Panc1 (cell line): Measurements from ENCODE around the gene LRRC27. TPM values are rescaled to one million over a fixed set of nuclear protein-coding genes. Genes with fewer than 3 reads are reported as not detected.

Experiments
- ATAC-seq: fragments of 200-7000 bp; cut with Tn5 transposase; 2 replicates; pipeline ENCODE4 v1.9.1; 2020; ENCODE audit warnings: mild to moderate bottlenecking, moderate library complexity
- BruUV-seq: library from RNA; stranded (reverse); fragments of 400-500 nt; replicated peaks from 2 replicates; lab custom pipeline; 2021; lab: Mats Ljungman, UMichigan
- CTCF ChIA-PET: fragments of 300-600 bp; sonication (Branson Sonifier 250); formaldehyde crosslinking; loops from one replicate; lab custom pipeline; 2022; ENCODE audit warnings: antibody characterized with exemption; lab: Charles Lee
- POLR2A ChIA-PET: fragments of 300-600 bp; sonication (Branson Sonifier 250); formaldehyde crosslinking; loops from one replicate; lab custom pipeline; 2022; ENCODE audit warnings: antibody characterized with exemption; lab: Charles Lee
- DNase-seq: peaks from one replicate; pipeline ENCODE4 v3.0.0-alpha.2; 2010; ENCODE audit warnings: low read depth, low spot score
- H3K27ac ChIP-seq: 2 replicates; pipeline ENCODE4 v1.5.1; 2011; ENCODE audit warnings: mild to moderate bottlenecking, low read length, inconsistent platforms
- H3K27me3 ChIP-seq: fragments of 200-500 bp; sonication (Bioruptor generic); 2 replicates; pipeline ENCODE4 v1.6.0; 2014; ENCODE audit warnings: low read length, inconsistent platforms; ENCODE audit not compliant: control insufficient read depth, insufficient read depth
- H3K36me3 ChIP-seq: fragments of 200-500 bp; sonication (Bioruptor generic); 2 replicates; pipeline ENCODE4 v1.5.1; 2014; ENCODE audit warnings: inconsistent platforms, mild to moderate bottlenecking, low read length, moderate library complexity; ENCODE audit not compliant: control insufficient read depth, insufficient read depth
- H3K4me1 ChIP-seq: 2 replicates; pipeline ENCODE4 v1.5.1; 2011; ENCODE audit warnings: inconsistent platforms, mild to moderate bottlenecking, low read length, moderate library complexity; ENCODE audit not compliant: control insufficient read depth, insufficient read depth
- H3K4me3 ChIP-seq, 2 experiments: 2 replicates each; pipeline ENCODE4 v1.5.1; 2011 to 2012; ENCODE audit warnings: low read depth in 2 of 2, low read length in 2 of 2, mild to moderate bottlenecking in 2 of 2, inconsistent platforms in 1 of 2, moderate library complexity in 1 of 2
- H3K9me3 ChIP-seq: fragments of 200-500 bp; sonication (Bioruptor generic); 2 replicates; pipeline ENCODE4 v1.5.1; 2014; ENCODE audit warnings: low read depth, mild to moderate bottlenecking, inconsistent platforms, low read length, moderate library complexity; ENCODE audit not compliant: control insufficient read depth, insufficient read depth
- CTCF ChIP-seq: fragments of 450-650 bp; IDR thresholded peaks from 2 replicates; pipeline ENCODE4 v1.5.1; 2017; ENCODE audit warnings: mild to moderate bottlenecking
- POLR2AphosphoS5 ChIP-seq: IDR thresholded peaks from 2 replicates; pipeline ENCODE4 v1.6.1; 2012; ENCODE audit warnings: mild to moderate bottlenecking, low read depth, low read length, moderate library complexity
- REST ChIP-seq, 2 experiments: IDR thresholded peaks; 2 replicates each; pipeline ENCODE4 v1.6.1; 2011 to 2012; ENCODE audit warnings: low read depth in 2 of 2, control low read depth in 1 of 2, low read length in 1 of 2, mild to moderate bottlenecking in 1 of 2, moderate library complexity in 1 of 2; ENCODE audit not compliant: insufficient read depth in 1 of 2
- SIN3A ChIP-seq: IDR thresholded peaks from 2 replicates; pipeline ENCODE4 v1.6.1; 2012; ENCODE audit warnings: low read depth, mild to moderate bottlenecking, low read length, moderate library complexity, borderline replicate concordance; ENCODE audit not compliant: insufficient read depth
- TCF7L2 ChIP-seq: IDR thresholded peaks from 2 replicates; pipeline ENCODE4 v1.6.1; 2011; ENCODE audit warnings: mild to moderate bottlenecking, low read depth, low read length, inconsistent platforms
- in situ Hi-C: cut with HindIII; loops from 2 replicates; pipeline ENCODE4 v1.10.0; 2016; ENCODE audit warnings: low sequenced_read_pairs, low pct_unique_long_range_greater_than_20kb
- intact Hi-C: fragments of 100-400 bp; cut with micrococcal nuclease; formaldehyde crosslinking; loops from one replicate; pipeline ENCODE4 v1.10.0; 2022; ENCODE audit not compliant: unreplicated experiment
- total RNA-seq: library from RNA; stranded (reverse); gene quantifications from one replicate; pipeline ENCODE4 v1.2.1, GENCODE V29; 2021; ENCODE audit not compliant: unreplicated experiment

Gene LRRC27
- total RNA-seq, 1 experiment from 2014 or later, result 15.7 TPM

GRCh38 chr10:132326925-132327324 is 5.1 kb upstream of the LRRC27 start:
- peaks cover 30% of the 10 kb centered on the region for H3K4me1 ChIP-seq
- ChIA-PET POLR2A (no interaction called here), CTCF (no interaction called here)
- no peak for ATAC-seq
- intact Hi-C loops, result no loop called here
- no TSS peak for BruUV-seq
- H3K27me3 ChIP-seq, result no peaks in the 10 kb centered on the region
- no peak overlapping the region for H3K27ac ChIP-seq
- DNase-seq, result no peak
- no peaks in the 10 kb centered on the region for H3K36me3 ChIP-seq
- H3K4me3 ChIP-seq, result no peak overlapping the region
- H3K9me3 ChIP-seq, result no peaks in the 10 kb centered on the region
- in situ Hi-C loops, result no loop called here
- TF ChIP-seq POLR2AphosphoS5, result no peak
- no peak for TF ChIP-seq CTCF
- TF ChIP-seq TCF7L2, result no peak

- H3K4me1 ChIP-seq, result peaks cover 26% of the 10 kb centered on the region
- in situ Hi-C loops, result no loop called here
- ATAC-seq, result no peak
- BruUV-seq, result no TSS peak
- H3K9me3 ChIP-seq, result no peaks in the 10 kb centered on the region
- no peak overlapping the region for H3K4me3 ChIP-seq
- H3K27me3 ChIP-seq, result no peaks in the 10 kb centered on the region
- no peaks in the 10 kb centered on the region for H3K36me3 ChIP-seq
- DNase-seq, result no peak
- CTCF ChIA-PET, result no interaction called here
- intact Hi-C loops, result no loop called here
- POLR2A ChIA-PET, result no interaction called here
- no peak overlapping the region; the same call in 1 of the 2 replicates for H3K27ac ChIP-seq
- TF ChIP-seq POLR2AphosphoS5 (no peak), REST (IDR thresholded peaks at IDR 0.05; ENCODE audit: insufficient read depth in 1 of 2, low read depth in 2 of 2, low read length in 1 of 2) (no peak), CTCF (no peak), SIN3A (no peak), TCF7L2 (no peak)
These were observed 3.9 kb upstream of the LRRC27 start for GRCh38 chr10:132328106-132328505.
